AG08395 (cell line): ENCODE measurements around the gene SLC16A10.
"Not testable (repeated sequence)": the region's sequence is repeated elsewhere in the genome, so short reads cannot be mapped to it uniquely, and the experiment has no call there.

Experiments
- DNase-seq: peaks from one replicate; pipeline ENCODE4 v3.0.0; 2012; ENCODE audit warnings: mixed read lengths, low spot score

Gene SLC16A10

DNA sequence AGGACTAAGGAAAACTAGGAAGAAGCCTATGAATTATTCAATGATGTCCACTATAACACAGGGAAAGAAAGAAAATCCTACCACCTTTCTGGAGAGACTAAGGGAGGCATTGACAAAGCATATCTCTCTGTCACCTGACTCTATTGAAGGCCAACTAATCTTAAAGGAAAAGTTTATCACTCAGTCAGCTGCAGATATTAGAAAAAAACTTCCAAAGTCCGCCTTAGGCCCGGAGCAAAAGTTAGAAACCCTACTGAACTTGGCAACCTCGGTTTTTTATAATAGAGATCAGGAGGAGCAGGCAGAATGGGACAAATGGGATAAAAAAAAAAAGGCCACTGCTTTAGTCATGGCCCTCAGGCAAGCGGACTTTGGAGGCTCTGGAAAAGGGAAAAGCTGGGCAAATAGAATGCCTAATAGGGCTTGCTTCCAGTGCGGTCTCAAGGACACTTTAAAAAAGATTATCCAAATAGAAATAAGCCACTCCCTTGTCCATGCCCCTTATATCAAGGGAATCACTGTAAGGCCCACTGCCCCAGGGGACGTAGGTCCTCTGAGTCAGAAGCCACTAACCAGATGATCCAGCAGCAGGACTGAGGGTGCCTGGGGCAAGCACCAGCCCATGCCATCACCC is 47.0 kb downstream of the SLC16A10 start:
- not testable (repeated sequence) for DNase-seq

DNA sequence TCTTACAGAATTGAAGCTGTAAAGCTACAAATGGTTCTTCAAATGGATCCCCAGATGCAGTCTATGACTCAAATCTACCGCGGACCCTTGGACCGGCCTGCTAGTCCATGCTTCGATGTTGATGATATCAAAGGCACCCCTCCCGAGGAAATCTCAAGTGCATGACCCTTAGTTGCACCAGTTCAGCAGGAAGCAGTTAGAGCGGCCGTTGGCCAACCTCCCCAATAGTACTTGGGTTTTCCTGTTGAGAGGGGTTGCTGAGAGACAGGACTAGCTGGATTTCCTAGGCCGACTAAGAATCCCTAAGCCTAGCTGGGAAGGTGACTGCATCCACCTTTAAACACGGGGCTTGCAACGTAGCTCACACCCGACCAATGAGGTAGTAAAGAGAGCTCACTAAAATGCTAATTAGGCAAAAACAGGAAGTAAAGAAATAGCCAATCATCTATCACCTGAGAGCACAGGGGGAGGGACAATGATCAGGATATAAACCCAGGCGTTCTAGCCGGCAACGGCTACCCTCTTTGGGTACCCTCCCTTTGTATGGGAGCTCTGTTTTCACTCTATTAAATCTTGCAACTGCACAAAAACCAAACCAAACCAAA is 50.3 kb downstream of the SLC16A10 start:
- DNase-seq = not testable (repeated sequence)

DNA sequence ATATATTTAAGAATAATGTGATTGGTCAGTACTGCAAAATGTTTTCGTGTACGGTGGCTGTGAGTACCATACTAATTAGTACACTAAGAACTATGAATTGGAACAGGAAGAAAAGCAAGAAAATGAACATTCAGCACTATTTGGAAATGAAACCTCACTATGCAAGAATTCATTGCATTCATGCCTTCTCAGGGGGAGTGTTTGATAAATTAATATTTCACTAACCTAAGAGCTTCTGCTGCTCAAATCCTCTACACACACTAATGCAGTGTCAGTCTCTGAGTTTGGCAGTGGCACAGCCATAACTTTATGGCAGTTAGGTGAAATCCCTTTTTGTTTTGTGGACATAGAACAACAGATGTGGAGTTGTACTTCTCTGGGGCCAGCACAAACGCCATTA is 60.1 kb downstream of the SLC16A10 start:
- DNase-seq = no peak

DNA sequence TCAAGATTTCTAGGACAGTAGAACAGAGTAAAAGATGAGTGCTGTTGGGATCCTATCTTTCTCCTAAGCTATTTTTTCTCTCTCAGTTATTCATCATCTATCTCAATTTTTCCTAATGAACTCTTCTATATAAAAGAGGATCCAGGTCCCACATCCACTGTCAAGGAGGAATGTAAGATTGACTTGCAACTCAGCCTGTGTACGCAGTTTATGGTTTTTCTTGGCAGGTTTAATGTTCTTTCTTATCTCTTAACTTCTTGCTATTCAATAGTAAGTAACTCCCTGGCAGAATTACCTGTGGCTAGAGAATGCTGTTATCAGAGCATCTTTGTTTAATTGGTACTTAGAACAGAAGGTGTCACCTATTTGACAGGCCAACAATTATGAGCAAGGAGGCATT is 60.8 kb downstream of the SLC16A10 start:
- DNase-seq = no peak

DNA sequence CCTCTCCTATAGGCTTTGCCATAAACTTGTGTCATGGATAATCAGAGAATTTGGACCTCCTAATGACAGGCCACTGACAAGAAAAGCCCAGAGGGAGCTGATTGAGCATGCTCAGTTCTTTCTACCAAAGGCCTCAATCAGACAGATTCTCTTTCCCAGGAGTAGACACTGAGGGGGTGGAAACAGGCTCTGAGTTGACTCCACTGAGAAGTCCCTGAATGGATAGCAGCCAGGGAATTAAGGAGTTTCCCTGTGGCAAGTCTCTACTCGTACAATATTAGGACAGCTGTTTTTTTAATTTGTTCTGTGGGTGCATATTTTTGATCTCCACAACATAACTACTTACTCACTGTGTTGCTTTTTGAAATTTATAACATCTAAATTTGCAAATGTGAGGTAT is 63.3 kb downstream of the SLC16A10 start:
- no peak for DNase-seq

DNA sequence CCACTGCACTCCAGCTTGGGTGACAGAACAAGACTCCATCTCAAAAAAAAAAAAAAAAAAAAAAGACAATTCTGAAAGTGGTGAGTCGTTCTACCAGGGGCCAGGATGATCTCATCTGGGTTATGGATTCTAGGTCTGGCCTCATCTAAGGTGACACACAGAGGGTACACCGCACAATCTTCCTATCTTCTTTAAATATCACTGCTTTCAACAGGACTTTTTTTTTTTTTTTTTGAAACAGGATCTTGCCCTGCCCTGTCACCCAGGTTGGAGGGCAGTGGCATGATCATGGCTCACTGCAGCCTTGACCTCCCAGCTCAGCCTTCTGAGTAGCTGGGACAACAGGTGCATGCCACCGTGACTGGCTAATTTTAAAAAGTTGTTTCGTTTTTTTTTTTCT is 67.7 kb downstream of the SLC16A10 start:
- no peak for DNase-seq

DNA sequence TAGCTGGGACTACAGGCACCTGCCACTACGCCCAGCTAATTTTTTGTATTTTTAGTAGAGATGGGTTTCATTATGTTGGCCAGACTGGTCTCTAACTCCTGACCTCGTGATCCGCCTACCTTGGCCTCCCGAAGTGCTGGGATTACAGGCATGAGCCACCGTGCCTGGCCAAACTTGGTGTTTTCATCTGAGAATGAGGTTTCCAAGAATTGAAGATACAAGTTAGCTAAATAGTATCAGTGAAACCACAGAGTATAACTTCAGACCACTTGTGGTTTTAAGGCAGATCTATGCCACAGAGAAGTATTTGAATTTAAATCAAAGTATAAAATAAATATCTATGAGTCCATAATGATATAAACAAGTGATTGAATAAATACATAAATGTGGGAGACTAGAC is 70.1 kb downstream of the SLC16A10 start:
- DNase-seq = no peak

DNA sequence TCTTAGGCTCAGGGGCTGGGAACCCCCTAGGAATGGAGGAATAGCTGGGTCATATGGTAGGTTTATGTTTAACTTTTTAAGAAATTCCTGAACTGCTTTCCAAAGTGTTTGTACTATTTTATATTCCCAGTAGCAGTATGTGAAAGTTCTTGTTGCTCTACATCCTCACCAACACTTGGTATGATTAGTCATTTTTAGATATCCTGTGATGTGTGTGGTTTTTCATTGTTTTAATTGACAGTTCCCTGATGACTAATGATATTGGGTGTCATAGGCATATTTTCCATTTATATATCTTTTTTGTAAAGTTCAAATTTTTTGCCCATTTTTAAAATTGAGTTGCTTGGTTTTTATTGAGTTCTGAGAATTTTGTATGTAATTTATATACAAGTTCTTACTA is 72.3 kb downstream of the SLC16A10 start:
- DNase-seq = no peak

DNA sequence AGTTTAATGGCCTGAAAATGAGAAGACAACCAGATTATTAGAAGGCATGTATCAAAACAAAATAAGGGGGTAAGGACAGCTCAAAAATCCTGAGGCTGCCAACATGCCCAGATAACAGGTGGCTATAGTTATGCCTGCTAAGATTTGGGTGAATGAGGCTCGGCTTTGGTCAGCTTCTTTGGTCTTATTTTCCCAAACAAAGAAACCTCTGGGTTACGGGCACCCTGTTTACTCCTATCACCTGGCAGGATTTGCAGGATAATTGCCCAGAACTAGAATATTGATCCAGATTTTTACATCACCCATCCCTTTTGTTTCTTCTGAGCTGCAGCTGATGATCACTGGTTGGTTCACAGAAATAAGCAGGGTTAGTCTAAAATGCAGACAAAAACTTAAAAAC is 74.3 kb downstream of the SLC16A10 start:
- no peak for DNase-seq

DNA sequence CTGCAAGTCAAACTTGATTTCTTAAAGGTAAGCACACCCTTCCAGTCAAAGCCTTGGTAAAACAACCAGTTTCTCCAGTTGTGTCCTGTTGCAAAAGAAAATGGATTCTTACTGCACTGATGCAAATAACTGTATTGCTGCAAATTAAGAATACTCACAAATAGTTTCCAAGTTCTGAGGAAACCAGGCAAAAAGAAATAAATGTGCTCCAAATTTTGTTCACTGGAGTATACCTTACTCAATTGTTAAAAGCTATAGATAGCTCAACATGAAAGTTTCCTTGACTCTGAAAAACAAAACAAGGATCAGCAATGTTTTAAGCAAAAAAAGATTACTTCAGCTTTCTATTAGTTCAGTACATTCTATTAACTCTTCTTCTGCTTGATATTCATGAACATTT is 75.2 kb downstream of the SLC16A10 start:
- no peak for DNase-seq

DNA sequence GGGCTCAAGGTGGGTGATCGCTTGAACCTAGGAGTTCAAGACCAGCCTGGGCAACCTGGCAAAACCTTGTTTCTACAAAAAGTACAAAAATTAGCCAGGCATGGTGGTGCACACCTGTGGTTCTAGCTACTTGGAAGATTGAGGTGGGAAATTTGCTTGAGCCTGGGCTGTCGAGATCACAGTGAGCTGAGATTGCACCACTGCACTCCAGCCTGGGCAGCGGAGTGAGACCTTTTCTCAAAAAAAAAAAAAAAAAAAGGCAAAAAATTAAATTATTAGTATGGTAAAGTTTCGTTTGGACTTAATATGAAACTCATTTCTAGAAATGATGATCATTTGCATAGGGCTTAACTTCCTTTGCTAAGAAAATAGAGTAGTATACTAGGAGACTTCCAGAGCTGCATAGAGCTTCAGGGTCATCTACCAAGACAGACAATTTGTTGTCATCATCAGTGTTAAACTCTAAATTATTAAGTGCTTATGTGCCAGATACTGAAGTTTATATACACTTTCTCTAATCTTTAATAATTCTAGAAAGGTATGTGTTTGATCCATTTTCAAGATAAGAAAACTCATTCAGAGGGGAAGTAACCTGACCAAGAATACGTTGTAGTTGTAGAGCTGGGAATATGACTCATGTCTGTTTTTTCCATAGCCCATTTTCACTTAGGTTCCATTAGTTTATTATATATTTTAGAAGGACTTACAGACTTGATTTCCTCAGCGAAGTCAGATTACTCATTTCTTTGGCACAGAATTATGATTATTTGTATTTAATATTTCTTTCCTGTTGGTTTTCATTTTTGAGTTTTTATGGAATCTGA is 84.5 kb downstream of the SLC16A10 start:
- no peak for DNase-seq

DNA sequence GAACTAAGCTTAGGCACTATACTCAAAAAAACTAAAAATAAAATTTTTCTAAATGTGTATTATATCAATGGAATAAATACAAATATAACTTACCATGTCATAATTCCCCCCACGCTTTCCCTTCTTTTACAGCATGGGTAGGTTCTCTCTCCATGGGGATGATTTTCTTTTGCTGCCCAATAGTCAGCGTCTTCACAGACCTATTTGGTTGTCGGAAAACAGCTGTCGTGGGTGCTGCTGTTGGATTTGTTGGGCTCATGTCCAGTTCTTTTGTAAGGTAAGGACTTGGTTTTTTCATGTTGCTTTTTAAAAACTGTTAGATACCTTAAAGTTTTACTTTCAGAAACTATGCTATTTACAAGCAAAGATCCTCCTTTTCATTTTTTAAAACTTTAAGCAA is 85.3 kb downstream of the SLC16A10 start:
- no peak for DNase-seq

DNA sequence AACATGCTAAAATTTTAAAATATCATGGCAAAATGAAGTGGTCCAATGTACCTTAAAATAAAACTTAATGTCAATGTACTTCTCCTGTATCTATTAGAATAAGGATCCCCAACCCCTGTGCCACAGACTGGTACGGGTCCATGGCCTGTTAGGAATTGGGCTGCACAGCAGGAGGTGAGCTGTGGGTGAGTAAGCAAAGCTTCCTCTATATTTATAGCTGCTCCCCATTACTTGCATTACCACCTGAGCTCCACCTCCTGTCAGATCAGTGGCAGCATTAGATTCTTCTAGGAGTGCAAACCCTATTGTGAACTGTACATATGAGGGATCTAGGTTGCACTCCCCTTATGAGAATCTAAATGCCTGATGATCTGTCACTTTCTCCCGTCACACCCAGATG is 86.0 kb downstream of the SLC16A10 start:
- DNase-seq = no peak

DNA sequence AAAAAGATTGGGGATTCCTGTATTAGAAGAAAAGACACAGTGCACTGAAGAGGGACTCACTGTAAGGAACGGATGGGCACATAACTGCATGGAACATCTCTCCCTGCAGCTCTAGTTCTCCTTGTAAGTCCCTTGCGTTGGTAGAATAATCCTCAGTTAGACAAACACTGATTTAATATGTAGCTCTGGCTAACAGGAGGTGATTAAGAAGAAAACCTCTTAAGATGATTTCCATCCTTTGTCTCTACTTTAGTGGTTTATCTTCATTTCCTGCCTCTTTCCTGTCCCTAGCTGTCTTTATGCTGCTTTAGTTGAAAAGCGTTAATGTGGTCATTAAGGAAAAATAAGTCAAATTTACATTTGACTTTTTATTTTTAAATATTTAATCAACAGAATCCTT is 86.6 kb downstream of the SLC16A10 start:
- DNase-seq = no peak

DNA sequence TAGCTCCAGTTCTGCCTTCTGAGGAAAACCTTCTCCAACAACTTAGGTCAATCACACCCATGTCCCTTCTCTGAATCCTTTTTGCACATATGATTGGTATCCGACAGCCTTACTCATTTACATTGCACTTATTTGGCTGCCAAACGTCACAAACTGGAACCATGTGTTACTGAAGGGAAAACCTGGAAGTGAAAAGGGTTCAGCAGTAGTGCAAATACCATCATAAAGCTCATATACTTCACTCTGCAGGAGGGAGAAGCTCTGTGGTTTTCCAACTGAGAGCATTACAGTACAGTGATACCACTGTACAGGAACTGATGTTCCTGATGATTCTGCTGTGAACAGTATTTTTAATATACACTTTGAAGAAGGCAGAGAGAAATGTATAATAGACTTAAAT is 87.8 kb downstream of the SLC16A10 start:
- DNase-seq = no peak

DNA sequence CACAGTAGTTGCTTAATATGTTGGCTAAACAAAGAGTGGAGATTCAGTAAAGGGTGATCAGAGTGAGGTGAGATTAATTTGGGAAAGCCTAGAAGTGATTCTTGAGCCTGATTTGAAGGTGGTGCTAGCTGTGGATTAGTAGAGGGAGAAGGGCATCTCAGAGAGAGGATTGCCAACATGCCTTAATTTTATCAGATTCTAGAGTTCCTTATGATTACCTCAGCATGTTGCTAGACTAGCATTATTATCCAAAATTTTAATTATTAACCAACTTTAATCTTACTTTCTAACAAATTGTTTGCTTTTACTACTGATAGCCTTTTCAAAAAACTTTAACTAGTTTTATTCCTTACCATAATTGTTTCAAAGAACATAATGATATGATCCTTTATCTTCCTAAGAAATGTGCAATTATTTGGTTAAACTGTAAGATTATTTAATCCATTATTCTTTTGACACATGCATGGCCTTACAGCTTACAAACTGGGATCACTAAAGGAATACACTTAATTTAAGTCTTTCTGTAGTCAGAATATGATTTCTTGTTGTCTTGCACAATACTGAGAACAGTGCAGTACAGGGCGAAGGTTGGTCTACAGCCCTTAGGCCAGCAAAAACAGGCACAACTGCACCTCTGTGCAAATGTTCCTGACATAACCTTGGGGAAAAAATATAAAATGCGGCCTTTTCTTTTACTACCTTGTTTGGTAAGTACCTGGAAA is 88.9 kb downstream of the SLC16A10 start:
- no peak for DNase-seq

DNA sequence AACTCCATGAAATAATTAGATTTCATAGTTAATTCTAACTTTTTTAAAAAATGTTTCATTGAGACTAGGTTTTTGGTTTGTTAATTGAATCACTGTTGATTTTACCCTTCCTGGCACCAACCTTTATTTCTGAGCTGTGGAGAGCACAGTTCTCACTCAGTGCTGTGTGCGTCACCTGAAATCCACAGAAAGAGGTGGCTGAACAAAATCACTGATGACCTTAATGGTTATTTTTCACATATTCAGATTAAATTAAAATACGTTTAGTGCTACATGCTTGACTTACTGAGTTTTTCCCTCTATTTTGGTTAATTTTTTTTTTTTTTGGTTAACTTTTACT is 89.4 kb downstream of the SLC16A10 start:
- no peak for DNase-seq

DNA sequence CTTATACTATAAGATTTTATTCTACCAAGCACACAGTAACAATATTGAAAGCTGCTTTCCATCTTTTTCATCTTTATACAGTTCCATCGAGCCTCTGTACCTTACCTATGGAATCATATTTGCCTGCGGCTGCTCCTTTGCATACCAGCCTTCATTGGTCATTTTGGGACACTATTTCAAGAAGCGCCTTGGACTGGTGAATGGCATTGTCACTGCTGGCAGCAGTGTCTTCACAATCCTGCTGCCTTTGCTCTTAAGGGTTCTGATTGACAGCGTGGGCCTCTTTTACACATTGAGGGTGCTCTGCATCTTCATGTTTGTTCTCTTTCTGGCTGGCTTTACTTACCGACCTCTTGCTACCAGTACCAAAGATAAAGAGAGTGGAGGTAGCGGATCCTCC is 89.8 kb downstream of the SLC16A10 start:
- DNase-seq = no peak

DNA sequence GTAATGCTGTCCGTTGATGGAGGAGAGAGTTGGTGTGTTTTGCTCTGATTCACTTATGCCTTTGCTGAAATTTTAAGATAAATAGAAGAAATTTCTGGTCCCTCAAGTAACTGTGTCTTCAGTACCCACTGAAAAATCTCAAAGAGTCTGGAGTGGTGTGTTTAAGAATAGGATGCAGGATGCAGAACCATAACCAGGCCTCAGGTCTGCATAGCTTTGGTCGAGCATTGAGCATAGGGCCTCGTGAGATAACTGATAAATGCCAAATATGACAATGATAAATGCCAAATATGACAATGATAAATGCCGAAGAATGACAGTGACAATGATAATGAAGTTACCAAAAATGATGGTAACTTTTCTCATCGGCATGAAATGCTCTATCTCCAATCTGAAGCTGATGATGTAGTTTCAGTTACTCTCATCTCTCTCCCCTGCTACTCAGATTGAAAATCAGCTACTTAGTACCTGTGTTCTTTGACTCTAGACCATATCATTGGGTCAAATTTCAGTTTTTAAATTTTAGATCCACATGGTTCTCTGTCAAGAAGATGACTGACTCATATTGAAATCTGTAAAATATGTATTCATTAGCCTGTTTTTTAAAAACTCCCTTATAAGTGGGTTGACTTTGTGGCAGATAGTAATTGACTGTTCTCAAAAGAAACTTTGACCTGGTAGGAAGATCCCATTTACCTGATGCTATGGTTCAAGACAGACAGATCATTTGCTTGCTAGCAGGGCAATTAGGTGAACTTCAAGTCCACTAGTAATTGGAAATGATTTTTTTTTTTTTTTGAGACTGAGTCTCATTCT is 96.6 kb downstream of the SLC16A10 start:
- DNase-seq = no peak

DNA sequence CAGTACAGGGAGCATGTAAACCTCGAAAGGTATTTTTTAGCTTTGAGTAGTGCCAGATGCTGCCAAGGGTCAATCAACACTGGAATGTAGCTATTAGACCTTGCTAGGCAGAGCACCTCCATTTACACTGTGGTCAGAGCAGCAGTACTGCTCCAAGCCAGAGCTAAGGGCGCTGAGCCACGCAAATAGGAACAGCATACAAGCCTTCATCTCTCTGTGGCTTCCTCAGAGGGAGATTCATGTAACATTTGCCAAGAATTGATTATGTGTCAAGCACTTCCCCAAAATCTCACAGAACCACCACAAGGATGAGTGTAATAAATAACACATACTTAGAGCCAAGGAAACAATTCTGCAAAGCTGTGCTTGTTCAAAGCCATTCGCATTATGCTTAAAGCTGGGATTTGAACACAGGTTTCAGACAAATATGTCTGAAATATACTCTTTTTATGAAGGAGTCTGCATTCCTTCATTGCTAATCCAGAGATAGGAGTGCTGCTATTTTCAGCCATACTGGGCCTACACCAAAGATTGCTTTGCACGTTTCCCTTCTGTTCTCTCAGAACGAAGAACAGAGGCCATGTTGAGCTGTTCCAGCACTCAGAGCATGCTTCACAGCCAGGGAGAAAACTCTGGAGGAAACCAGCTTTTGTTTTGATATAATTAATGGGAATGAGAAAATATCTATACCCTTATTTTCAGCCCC is 97.7 kb downstream of the SLC16A10 start:
- no peak for DNase-seq

DNA sequence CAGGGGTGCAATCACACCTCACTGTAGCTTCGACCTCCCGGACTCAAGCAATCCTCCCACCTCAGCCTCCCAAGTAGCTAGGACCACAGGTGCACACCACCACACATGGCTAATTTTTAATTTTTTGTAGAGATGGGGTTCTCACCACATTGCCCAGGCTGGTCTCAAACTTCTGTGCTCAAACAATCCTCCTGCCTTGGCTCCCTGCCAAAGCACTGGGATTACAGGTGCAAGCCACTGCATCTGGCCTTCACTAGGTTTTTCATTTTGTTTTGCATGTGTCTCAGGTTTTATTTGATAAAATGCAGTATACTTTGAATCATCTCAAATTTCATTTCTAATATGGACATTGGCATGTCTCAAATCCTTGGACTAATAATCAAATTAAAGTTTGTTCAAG is 98.7 kb downstream of the SLC16A10 start:
- DNase-seq = no peak
